HFF-Myc (cell line): ENCODE results near the gene VPS35L.

Source experiments
- DNase-seq: peaks from one replicate; pipeline ENCODE4 v3.0.0-alpha.2; 2011; ENCODE audit warnings: low read depth; ENCODE audit errors: extremely low read depth
- H3K4me3 ChIP-seq: replicated peaks from 2 replicates; pipeline ENCODE4 v1.5.1; 2011; ENCODE audit warnings: low read depth, mild to moderate bottlenecking, control low read depth, low read length
- TF ChIP-seq, protein P1 (sequence below): IDR thresholded peaks from 2 replicates; pipeline ENCODE4 v1.5.1; 2012; ENCODE audit warnings: mild to moderate bottlenecking, low read depth, low read length, control low read depth; ENCODE audit errors: missing control alignments

VPS35L gene

DNA sequence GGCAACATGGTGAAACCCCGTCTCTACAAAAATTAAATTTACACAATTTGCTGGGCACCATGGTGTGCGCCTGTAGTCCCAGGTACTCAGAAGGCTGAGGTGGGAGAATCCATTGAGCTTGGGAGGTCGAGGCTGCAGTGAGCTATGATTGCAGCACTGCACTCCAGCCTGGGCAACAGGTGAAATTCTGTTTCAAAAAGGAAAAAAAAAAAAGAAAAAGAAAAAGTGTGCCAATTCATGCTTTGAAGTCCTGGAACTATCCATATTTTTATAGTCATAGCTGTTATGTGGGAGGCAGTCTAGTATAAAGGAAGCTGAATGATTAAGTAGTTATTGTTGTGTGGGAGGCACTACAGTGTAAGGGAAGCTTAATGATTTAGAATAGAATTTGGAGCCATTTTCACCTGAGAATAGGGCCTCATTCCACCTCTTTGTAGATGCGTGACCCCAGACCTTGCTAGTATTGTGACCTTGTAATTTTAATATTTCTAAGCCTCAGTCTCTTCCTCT is 194.1 kb downstream of the VPS35L start:
- TF ChIP-seq, protein P1, sequence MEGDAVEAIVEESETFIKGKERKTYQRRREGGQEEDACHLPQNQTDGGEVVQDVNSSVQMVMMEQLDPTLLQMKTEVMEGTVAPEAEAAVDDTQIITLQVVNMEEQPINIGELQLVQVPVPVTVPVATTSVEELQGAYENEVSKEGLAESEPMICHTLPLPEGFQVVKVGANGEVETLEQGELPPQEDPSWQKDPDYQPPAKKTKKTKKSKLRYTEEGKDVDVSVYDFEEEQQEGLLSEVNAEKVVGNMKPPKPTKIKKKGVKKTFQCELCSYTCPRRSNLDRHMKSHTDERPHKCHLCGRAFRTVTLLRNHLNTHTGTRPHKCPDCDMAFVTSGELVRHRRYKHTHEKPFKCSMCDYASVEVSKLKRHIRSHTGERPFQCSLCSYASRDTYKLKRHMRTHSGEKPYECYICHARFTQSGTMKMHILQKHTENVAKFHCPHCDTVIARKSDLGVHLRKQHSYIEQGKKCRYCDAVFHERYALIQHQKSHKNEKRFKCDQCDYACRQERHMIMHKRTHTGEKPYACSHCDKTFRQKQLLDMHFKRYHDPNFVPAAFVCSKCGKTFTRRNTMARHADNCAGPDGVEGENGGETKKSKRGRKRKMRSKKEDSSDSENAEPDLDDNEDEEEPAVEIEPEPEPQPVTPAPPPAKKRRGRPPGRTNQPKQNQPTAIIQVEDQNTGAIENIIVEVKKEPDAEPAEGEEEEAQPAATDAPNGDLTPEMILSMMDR, result no peak
- no peak overlapping the region for H3K4me3 ChIP-seq
- DNase-seq, result no peak
